Stimulated activated naive CD8-positive, alpha-beta T cell treated with anti-CD3 and anti-CD28 coated beads, Interleukin-15, Interleukin-2, amounts not matched to agents 100 U/mL and 50 U/mL, for 24 hours (primary cell): ENCODE results near the gene OXTR.

Source experiments
- ATAC-seq: fragments of 150-1000 bp; cut with Tn5 transposase; one replicate; pipeline ENCODE4 v1.10.0; 2021
- DNase-seq: peaks from one replicate; pipeline ENCODE4 v3.0.0; 2021

The OXTR gene

GRCh38 chr3:8769088-8769822 lies at the start of gene OXTR:
Gene OXTR, minus strand, starts transcription at chr3:8769613. Its CDS starts 1,426 bp downstream, at chr3:8768187.
- DNase-seq (peak; percentile 76), ATAC-seq (peak; percentile 85)

- no peak for DNase-seq
- no peak for ATAC-seq
Measured at GRCh38 chr3:8817486-8817885, 48.1 kb upstream of the OXTR start.

- ATAC-seq: no peak
Measured at GRCh38 chr3:8816106-8816505, 46.7 kb upstream of the OXTR start.

GRCh38 chr3:8813411-8813810 lies 44.0 kb upstream of the OXTR start:
- peak; percentile 6 for ATAC-seq

More at GRCh38 chr3:8816106-8816505, 46.7 kb upstream of the OXTR start:
- DNase-seq: no peak

GRCh38 chr3:8810561-8810960 lies 41.1 kb upstream of the OXTR start:
- no peak for ATAC-seq

More at GRCh38 chr3:8813411-8813810, 44.0 kb upstream of the OXTR start:
- DNase-seq: no peak

GRCh38 chr3:8805774-8806173 lies 36.4 kb upstream of the OXTR start:
- no peak for ATAC-seq

More at GRCh38 chr3:8810561-8810960, 41.1 kb upstream of the OXTR start:
- DNase-seq: no peak

GRCh38 chr3:8802256-8802655 lies 32.8 kb upstream of the OXTR start:
- DNase-seq (no peak), ATAC-seq (no peak)

More at GRCh38 chr3:8805774-8806173, 36.4 kb upstream of the OXTR start:
- no peak for DNase-seq

GRCh38 chr3:8800016-8800415 lies 30.6 kb upstream of the OXTR start:
- DNase-seq (no peak), ATAC-seq (no peak)

- DNase-seq: no peak
- no peak for ATAC-seq
Measured at GRCh38 chr3:8794247-8794646, 24.8 kb upstream of the OXTR start.

GRCh38 chr3:8793242-8793641 lies 23.8 kb upstream of the OXTR start:
- ATAC-seq: no peak
- DNase-seq: no peak

GRCh38 chr3:8790529-8790928 lies 21.1 kb upstream of the OXTR start:
- no peak for DNase-seq

GRCh38 chr3:8784676-8785435 lies 15.4 kb upstream of the OXTR start:
- DNase-seq (no peak), ATAC-seq (no peak)

More at GRCh38 chr3:8790529-8790928, 21.1 kb upstream of the OXTR start:
- no peak for ATAC-seq

GRCh38 chr3:8780279-8780678 lies 10.9 kb upstream of the OXTR start:
- ATAC-seq: no peak

GRCh38 chr3:8778475-8778874 lies 9.1 kb upstream of the OXTR start:
- ATAC-seq (no peak), DNase-seq (no peak)

More at GRCh38 chr3:8780279-8780678, 10.9 kb upstream of the OXTR start:
- DNase-seq: no peak

GRCh38 chr3:8777978-8778267 lies 8.5 kb upstream of the OXTR start:
- no peak for ATAC-seq
- no peak for DNase-seq

- no peak for ATAC-seq
- DNase-seq: no peak
Measured at GRCh38 chr3:8777201-8777977, 8.0 kb upstream of the OXTR start.

- DNase-seq (no peak), ATAC-seq (no peak)
Measured at GRCh38 chr3:8776406-8776805, 7.0 kb upstream of the OXTR start.

GRCh38 chr3:8775602-8776001 lies 6.2 kb upstream of the OXTR start:
- ATAC-seq: no peak

GRCh38 chr3:8775181-8775580 lies 5.8 kb upstream of the OXTR start:
- DNase-seq (no peak), ATAC-seq (no peak)

More at GRCh38 chr3:8775602-8776001, 6.2 kb upstream of the OXTR start:
- DNase-seq: no peak

GRCh38 chr3:8773941-8774542 lies 4.6 kb upstream of the OXTR start:
- ATAC-seq (no peak), DNase-seq (no peak)

GRCh38 chr3:8768364-8769087 lies 887 bp downstream of the OXTR start:
- ATAC-seq: no peak
- peak; percentile 7 for DNase-seq
